Spleen (tissue), 11 donors: ENCODE results near the gene OLFM1. TPM values are rescaled to one million over a fixed set of nuclear protein-coding genes. Genes with fewer than 3 reads are reported as not detected.

ENCODE experiments used
- DNase-seq: peaks from one replicate; pipeline ENCODE4 v3.0.0-alpha.2; 2020
- H3K27ac ChIP-seq, 8 donors: fragments of 200-600 bp; sonication (generic) in 7 of 8; 1 replicate in 4 of 8; 2 replicates in 4 of 8; pipeline versions ENCODE4 v1.5.0 to v1.8.0; 2016 to 2021; ENCODE audit warnings: inconsistent platforms in 4 of 8, mild to moderate bottlenecking in 4 of 8, moderate library complexity in 1 of 8
- H3K27me3 ChIP-seq, 7 donors: fragments of 200-600 bp; sonication (generic) in 6 of 7; replicated peaks in 1 of 7; 1 replicate in 4 of 7; 2 replicates in 3 of 7; pipeline versions ENCODE4 v1.5.0 to v1.8.0; 2016 to 2021; ENCODE audit warnings: inconsistent platforms in 3 of 7, mild to moderate bottlenecking in 1 of 7
- H3K36me3 ChIP-seq, 6 donors: fragments of 200-600 bp; sonication (generic) in 5 of 6; 1 replicate in 4 of 6; 2 replicates in 2 of 6; pipeline versions ENCODE4 v1.5.0 to v1.8.0; 2016 to 2021; ENCODE audit warnings: inconsistent platforms in 2 of 6
- H3K4me1 ChIP-seq, 6 donors: fragments of 200-600 bp; sonication (generic) in 5 of 6; 1 replicate in 3 of 6; 2 replicates in 3 of 6; pipeline versions ENCODE4 v1.5.0 to v1.8.0; 2016 to 2021; ENCODE audit warnings: inconsistent platforms in 3 of 6
- H3K4me3 ChIP-seq, 8 donors: fragments of 200-600 bp; sonication (generic) in 7 of 8; 1 replicate in 4 of 8; 2 replicates in 4 of 8; pipeline versions ENCODE4 v1.5.0 to v1.8.0; 2016 to 2021; ENCODE audit warnings: inconsistent platforms in 4 of 8, mild to moderate bottlenecking in 4 of 8, moderate library complexity in 2 of 8
- H3K9me3 ChIP-seq, 8 donors: fragments of 200-600 bp; sonication (generic) in 7 of 8; 1 replicate in 4 of 8; 2 replicates in 4 of 8; pipeline versions ENCODE4 v1.5.0 to v1.8.0; 2016 to 2021; ENCODE audit warnings: inconsistent platforms in 4 of 8
- POLR2A ChIP-seq, 3 donors: fragments of 450-650 bp; IDR thresholded peaks; one replicate each; pipeline ENCODE4 v1.5.1; 2017; ENCODE audit warnings: antibody characterized with exemption in 3 of 3, mild to moderate bottlenecking in 1 of 3
- POLR2AphosphoS5 ChIP-seq, 3 donors: sonication (generic); formaldehyde crosslinking; IDR thresholded peaks; one replicate each; pipeline ENCODE4 v1.5.1; 2017; ENCODE audit warnings: antibody characterized with exemption in 3 of 3
- WGBS, 5 donors: extraction: QIAGEN DNeasy Blood & Tissue Kit in 3 of 5; methylation state at CpG; one replicate each; pipeline versions ENCODE4 v1.1.5 to v1.1.7; 2013 to 2018; 5-methylcytosine and 5-hydroxymethylcytosine counted together
- intact Hi-C: fragments of 100-400 bp; cut with DNase I; formaldehyde crosslinking; loops from one replicate; pipeline ENCODE4 v1.15.0; 2023; ENCODE audit warnings: low total_unique reads
- polyA plus RNA-seq, 3 donors: library from polyadenylated mRNA; stranded (reverse); fragments of 200-250 nt; gene quantifications; one replicate each; pipeline ENCODE4 v1.2.1, GENCODE V29; 2013
- total RNA-seq, 7 donors: library from RNA; depleted of rRNA in 3 of 7; stranded (reverse); fragments of >200 nt in 3 of 7; fragmentation: NEBNext Ultra II Directional in 4 of 7; extraction: Animal tissue kit (Norgen Biotek cat#: 25700) in 4 of 7; gene quantifications; one replicate each; pipeline versions ENCODE4 v1.1.0 to v1.2.1, GENCODE V29; 2016 to 2021
- TF ChIP-seq, protein P1 (sequence below), 11 experiments: fragments of 200-600 bp in 7 of 11; fragments of 450-650 bp in 4 of 11; sonication (generic) in 4 of 11; IDR thresholded peaks in 8 of 11; conservative IDR thresholded peaks in 3 of 11; 1 replicate in 7 of 11; 2 replicates in 4 of 11; pipeline versions ENCODE4 v1.4.0 to v1.8.0; 2016 to 2021; ENCODE audit warnings: antibody characterized with exemption in 11 of 11, inconsistent platforms in 4 of 11, mild to moderate bottlenecking in 1 of 11
- donor health status: healthy with polysubstance abuse.
- donor health status: DM: no; HTN: no; CAD: no; lungs with moderate emphysema.
- donor health status: DM: no; HTN: no; CAD: no.
- donor health status: Bipolar disorder and iron deficiency.
- donor health status: healthy.
- donor health status: DM: no; HTN: no; CAD: no.
- donor health status: DM: yes; HTN: yes; CAD: no.

Gene OLFM1
- total and polyA plus RNA-seq, 10 donors = 5.9 to 109 (median 44.7) TPM

DNA sequence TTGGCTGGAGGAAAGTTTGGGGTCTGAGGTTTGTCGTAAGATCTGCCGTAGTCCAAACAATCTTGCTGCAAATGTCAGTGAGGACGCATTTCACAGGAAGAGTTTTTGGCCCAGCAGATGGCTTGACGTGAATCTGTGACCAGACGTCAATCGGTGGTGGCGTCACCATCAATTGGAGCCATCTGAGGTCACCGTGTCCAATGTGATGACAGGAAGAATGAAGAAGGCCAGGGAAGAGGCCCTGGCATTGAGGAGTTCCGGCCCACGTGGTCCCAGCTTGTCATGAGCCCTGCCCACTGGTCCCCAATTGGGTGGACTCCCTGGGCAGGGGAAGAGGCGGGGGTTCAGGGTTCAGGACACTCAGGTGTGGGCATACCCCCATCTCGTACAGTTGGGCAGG lies 79.9 kb downstream of the OLFM1 start:
- 76 to 91% (median 78%) methylated on average over 10 to 12 of the region's 12 CpGs for WGBS, 5 donors
- intact Hi-C loops = no loop called here
- H3K9me3 ChIP-seq = no peaks in the 10 kb centered on the region
- no peak for DNase-seq
- peaks cover 0 to 60% (median 0%) of the 10 kb centered on the region in 7 donors for H3K27me3 ChIP-seq
- no peak overlapping the region for H3K4me3 ChIP-seq
- no peaks in the 10 kb centered on the region for H3K4me1 ChIP-seq
- TF ChIP-seq, protein P1, sequence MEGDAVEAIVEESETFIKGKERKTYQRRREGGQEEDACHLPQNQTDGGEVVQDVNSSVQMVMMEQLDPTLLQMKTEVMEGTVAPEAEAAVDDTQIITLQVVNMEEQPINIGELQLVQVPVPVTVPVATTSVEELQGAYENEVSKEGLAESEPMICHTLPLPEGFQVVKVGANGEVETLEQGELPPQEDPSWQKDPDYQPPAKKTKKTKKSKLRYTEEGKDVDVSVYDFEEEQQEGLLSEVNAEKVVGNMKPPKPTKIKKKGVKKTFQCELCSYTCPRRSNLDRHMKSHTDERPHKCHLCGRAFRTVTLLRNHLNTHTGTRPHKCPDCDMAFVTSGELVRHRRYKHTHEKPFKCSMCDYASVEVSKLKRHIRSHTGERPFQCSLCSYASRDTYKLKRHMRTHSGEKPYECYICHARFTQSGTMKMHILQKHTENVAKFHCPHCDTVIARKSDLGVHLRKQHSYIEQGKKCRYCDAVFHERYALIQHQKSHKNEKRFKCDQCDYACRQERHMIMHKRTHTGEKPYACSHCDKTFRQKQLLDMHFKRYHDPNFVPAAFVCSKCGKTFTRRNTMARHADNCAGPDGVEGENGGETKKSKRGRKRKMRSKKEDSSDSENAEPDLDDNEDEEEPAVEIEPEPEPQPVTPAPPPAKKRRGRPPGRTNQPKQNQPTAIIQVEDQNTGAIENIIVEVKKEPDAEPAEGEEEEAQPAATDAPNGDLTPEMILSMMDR (IDR thresholded peaks at IDR 0.05 in 8 of 11, conservative IDR thresholded peaks at IDR 0.05 in 3 of 11) = no peak
- TF ChIP-seq POLR2AphosphoS5 (IDR thresholded peaks at IDR 0.05) (no peak), POLR2A (IDR thresholded peaks at IDR 0.05) (no peak)
- H3K27ac ChIP-seq = no peak overlapping the region
- H3K36me3 ChIP-seq = no peaks in the 10 kb centered on the region

DNA sequence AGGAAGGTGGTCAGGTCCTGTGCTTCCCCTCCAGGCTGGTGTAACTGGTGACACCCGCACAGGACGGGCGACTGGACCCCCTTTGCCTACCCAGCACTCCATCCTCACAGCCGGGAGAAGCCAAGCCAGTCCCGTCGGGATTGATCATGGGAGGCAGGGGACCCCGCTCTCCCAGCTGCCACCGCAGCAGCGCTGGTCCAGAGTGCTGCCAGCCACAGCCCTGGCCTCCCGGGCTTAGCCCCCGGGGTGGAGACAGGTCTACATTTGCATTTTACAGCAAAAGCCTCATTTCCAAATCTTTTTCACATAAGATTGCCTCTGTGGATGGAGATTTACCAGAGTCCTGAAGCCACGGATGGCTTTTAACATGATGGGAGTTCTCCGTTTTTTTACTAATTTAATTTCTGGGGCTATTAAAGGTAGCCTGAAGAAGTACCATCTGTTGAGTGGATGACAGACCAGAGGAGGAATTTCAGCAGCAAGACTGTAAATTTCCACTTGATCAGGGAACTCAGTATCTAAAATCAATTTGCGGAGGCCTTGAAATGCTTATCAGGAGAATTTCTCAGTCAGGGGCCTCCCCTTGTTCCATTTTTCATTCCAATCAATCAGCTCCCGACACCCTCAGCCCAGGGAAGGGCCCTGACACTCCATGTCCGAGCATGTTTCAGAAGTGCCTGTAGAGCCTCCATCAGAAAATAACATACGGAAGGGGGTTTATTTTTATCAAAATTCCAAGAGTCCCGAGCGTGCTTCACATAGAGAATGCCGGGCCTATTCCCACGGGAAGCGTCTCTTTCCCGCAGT lies 80.6 kb downstream of the OLFM1 start:
- intact Hi-C loops = no loop called here
- WGBS, 5 donors = 74 to 83% (median 80%) methylated on average over 17 to 23 of the region's 23 CpGs
- TF ChIP-seq, protein P1 (IDR thresholded peaks at IDR 0.05 in 8 of 11, conservative IDR thresholded peaks at IDR 0.05 in 3 of 11) = no peak
- TF ChIP-seq POLR2AphosphoS5 (IDR thresholded peaks at IDR 0.05) (no peak), POLR2A (IDR thresholded peaks at IDR 0.05) (no peak)
- H3K27ac ChIP-seq = no peak overlapping the region
- H3K9me3 ChIP-seq = no peaks in the 10 kb centered on the region
- no peaks in the 10 kb centered on the region for H3K4me1 ChIP-seq
- peaks cover 0 to 61% (median 0%) of the 10 kb centered on the region in 7 donors for H3K27me3 ChIP-seq
- no peaks in the 10 kb centered on the region for H3K36me3 ChIP-seq
- DNase-seq = no peak
- H3K4me3 ChIP-seq = no peak overlapping the region

DNA sequence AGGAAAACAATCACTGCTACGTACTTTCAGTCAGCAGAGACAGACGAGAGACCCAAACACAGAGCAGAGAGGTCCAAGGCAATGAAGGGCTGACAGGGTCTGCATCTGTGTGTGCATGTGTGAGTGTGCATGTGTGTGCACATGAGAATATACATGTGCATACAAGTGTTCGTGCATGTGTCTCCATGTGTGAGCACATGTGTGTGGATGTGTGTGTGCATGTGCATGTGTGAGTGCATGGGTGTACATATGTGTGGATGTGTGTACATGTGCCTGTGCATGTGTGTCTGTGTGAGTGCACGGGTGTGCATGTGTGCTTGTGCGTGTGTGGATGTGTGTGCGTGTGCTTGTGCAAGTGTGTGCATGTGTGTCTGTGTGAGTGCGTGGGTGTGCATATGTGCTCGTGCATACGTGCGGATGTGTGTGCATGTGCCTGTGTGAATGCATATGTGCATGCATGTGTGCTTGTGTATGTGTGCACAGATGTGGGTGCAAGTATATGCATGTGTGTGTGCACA lies 82.3 kb downstream of the OLFM1 start:
- H3K9me3 ChIP-seq = no peaks in the 10 kb centered on the region

DNA sequence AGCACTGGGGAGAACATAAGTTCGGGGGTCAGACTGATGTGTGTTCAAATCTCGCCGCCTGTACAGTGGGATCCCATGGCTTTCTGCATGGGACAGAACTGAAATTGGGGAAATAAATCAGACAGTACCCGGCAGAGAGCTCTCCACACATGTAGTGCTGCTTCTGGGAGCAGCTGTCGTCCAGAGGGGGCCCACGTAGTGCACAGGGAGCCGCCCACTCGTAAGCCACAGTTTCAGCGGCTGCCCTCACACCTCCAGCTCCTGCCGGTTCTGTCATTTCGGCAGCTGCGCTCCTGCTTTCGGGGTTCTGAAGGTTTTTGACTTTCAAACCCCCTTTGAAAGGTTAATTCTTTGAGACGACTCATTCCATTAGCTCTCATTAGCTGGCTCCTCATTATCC lies 83.1 kb downstream of the OLFM1 start:
- no peak for DNase-seq
- no peak for TF ChIP-seq POLR2A (IDR thresholded peaks at IDR 0.05)
- TF ChIP-seq POLR2AphosphoS5 (IDR thresholded peaks at IDR 0.05) = no peak
- TF ChIP-seq, protein P1 (IDR thresholded peaks at IDR 0.05 in 8 of 11, conservative IDR thresholded peaks at IDR 0.05 in 3 of 11) = no peak
- Histone ChIP-seq H3K27me3 (peaks cover 0 to 63% (median 0%) of the 10 kb centered on the region in 7 donors), H3K4me3 (no peak overlapping the region), H3K4me1 (no peaks in the 10 kb centered on the region), H3K36me3 (no peaks in the 10 kb centered on the region), H3K27ac (no peak overlapping the region), H3K9me3 (no peaks in the 10 kb centered on the region)
- intact Hi-C loops = no loop called here
- WGBS, 5 donors = 68 to 79% (median 71%) methylated on average over 13 to 14 of the region's 14 CpGs

More for the DNA sequence above, 82.3 kb downstream of the OLFM1 start:
- H3K36me3 ChIP-seq = no peaks in the 10 kb centered on the region
- no peak overlapping the region for H3K4me3 ChIP-seq
- no peak for DNase-seq
- peaks cover 0 to 63% (median 0%) of the 10 kb centered on the region in 7 donors for H3K27me3 ChIP-seq
- H3K27ac ChIP-seq = no peak overlapping the region
- TF ChIP-seq POLR2AphosphoS5 (IDR thresholded peaks at IDR 0.05) = no peak
- TF ChIP-seq, protein P1 (IDR thresholded peaks at IDR 0.05 in 8 of 11, conservative IDR thresholded peaks at IDR 0.05 in 3 of 11) = no peak
- 69 to 92% (median 81%) methylated on average over 10 of the region's 10 CpGs for WGBS, 5 donors
- intact Hi-C loops = no loop called here
- no peaks in the 10 kb centered on the region for H3K4me1 ChIP-seq
